HG02943 (cell line): ENCODE data around the gene CDC42.

Source experiments
- ATAC-seq: cut with Tn5 transposase; IDR thresholded peaks from one replicate; pipeline ENCODE4 v1.9.1; 2021; ENCODE audit warnings: mild to moderate bottlenecking, low read depth, moderate library complexity; ENCODE audit not compliant: unreplicated experiment

CDC42 gene

GRCh38 chr1:22104865-22105437, 52.4 kb downstream of the CDC42 start:
- no peak for ATAC-seq

- no peak for ATAC-seq
Measured at GRCh38 chr1:22105611-22106207, 53.2 kb downstream of the CDC42 start.

DNA sequence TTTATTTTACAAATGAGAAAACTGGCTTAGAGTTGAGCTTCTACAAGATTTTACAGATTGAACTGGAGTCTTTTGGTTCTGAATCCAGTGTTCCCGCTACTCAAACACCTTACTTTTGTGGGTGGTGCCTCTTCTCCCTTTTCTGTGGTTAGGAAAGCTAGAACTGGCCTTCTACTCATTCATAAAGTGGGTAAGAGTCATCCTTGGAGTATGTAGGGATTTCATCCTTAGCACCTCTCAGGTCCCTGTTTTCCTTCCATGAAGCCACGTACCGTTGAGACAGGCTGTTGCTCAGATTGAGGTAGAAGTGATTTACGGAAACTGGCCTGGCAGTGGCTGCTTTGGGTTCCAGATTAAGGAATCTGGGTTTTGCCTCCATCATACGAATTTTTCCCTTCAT, 54.6 kb downstream of the CDC42 start:
- ATAC-seq: no peak

GRCh38 chr1:22108339-22109105, 56.0 kb downstream of the CDC42 start:
- no peak for ATAC-seq

DNA sequence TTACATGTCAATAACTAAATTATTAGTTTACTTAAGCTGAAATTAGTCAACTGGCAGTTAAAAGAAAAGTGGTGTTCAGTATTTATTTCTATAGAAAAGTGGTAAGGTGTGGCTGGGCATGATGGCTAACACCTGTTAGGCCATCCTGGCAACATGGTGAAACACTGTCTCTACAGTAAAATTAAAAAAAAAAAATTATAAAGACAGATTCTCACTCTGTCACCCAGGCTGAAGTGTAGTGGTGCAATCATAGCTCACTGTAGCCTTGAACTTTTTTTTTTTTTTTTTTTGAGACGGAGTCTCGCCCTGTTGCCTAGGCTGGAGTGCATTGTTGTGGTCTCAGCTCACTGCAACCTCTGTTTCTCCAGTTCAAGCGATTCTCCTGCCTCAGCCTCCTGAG, 57.5 kb downstream of the CDC42 start:
- ATAC-seq: no peak

DNA sequence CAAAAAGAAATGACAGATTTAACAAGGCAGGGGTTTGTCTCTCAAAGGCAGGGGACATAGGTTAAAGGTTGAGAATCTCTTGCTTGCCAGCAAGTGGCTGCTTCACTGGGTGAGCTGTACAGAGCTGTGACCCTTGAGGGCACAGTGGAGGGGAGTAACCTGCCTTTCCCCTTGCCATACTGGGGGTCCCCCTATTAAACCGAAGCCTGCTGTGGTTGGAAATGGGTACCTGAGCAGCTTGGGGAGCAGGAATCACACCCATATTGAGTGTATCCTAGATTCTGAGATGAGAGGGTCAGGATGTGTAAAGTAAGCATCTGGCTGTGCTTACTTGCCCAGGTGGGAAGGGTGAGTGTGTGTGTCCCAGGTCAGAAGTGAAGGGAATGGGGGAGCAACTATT, 58.6 kb downstream of the CDC42 start:
- ATAC-seq: no peak

GRCh38 chr1:22111620-22112019, 59.1 kb downstream of the CDC42 start:
- ATAC-seq: no peak

DNA sequence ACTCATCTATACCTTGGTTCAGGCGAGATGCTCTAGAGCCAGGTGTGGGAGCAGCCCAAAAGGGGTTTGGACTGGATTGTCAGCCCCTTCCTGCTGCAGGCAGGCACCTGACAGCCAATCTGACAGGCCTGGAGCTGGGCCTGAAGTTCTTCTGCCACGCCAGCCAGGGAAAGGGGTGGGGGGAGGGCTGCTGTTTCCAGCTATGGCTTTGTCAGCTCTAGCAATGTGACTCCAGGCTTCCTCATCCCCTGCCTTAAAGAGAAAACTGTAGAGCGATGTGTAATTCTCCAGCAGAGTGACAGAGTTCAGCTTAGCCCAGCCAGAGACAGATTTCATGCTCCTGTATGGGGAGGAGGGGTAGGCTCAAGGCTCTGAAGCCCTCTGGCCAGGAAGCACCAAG, 60.0 kb downstream of the CDC42 start:
- no peak for ATAC-seq

- ATAC-seq: no peak
Measured at GRCh38 chr1:22114083-22115012, 61.8 kb downstream of the CDC42 start.

- ATAC-seq: no peak
Measured at GRCh38 chr1:22115286-22115685, 62.8 kb downstream of the CDC42 start.

- ATAC-seq: no peak
Measured at GRCh38 chr1:22117238-22117637, 64.7 kb downstream of the CDC42 start.

DNA sequence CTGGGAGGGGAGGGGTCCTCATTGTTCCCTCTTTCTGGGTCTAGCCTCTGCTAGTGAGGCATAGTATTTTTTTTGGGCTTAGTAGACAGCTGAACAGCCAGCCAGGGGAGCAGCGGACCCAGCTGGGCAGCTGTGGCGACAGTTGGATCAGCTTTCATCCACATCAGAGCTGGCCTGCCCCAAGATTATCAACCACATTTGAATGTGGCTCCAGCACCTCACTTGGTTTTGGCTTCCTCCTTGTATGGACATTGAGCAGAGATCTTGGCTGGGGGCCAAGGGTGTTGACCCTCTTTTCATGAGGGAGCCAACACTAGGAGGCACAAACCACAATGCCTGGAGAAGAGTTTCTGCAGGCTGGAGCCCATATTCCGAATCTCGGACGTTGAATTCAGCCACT, 65.3 kb downstream of the CDC42 start:
- ATAC-seq: no peak

GRCh38 chr1:22118291-22118992, 65.9 kb downstream of the CDC42 start:
- no peak for ATAC-seq

DNA sequence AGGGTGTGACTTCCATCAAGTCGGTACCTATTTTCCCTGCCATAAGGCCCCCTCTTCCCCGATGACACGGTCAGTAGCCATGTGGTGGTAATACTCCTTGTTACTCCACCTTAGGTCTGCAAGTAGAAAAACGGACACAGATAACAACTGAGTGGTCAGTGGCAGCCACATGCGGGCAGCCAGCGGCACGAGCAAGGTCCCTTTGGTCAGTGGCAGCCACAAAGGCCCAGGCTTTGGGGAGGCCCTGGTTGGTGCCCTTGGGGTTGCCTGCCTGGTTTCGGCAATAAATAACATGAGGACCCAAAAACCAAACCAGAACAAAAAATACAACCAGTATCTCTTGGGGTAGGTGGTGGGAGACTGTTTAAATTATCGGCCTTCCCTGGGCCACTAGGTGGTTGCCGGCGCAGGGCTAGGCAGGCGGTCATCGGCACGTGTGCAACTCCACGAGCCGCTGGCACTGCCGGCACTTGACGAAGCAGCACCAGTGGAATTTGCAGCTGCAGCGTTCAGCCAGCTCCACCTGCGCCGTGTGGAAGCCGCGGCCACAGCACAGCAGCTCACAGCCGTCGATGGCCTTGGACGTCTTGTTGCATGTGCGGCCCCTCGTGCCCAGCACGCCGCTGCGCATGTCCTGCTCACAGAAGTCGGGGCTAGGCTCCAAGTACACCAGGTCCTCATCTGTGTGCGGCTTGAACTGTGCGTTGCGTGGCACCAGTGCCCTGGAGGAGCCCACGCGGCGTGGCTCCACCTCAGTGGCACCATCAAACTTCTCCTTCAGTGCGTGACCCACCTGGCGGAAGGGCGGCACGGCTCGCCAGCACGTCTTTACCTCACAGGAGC, 67.3 kb downstream of the CDC42 start:
- no peak for ATAC-seq

DNA sequence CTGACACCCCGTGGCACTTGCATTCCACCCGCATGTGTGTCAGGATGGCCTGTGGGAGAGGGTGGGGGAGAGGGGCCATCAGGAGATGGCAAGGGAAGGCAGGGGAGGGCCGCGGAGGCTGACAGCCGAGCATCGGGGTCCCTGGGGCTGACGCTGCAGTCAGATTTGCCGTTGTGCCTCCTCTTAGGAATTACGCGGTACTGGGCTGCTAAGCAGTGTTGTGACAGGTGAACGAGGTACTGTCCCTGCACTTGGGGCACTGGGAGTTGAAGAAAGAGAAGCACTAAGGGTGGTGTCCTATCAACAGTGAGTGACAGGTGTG, 67.9 kb downstream of the CDC42 start:
- ATAC-seq: no peak

- ATAC-seq: no peak
Measured at GRCh38 chr1:22121421-22121911, 69.0 kb downstream of the CDC42 start.

- ATAC-seq: no peak
Measured at GRCh38 chr1:22122273-22123070, 70.0 kb downstream of the CDC42 start.

DNA sequence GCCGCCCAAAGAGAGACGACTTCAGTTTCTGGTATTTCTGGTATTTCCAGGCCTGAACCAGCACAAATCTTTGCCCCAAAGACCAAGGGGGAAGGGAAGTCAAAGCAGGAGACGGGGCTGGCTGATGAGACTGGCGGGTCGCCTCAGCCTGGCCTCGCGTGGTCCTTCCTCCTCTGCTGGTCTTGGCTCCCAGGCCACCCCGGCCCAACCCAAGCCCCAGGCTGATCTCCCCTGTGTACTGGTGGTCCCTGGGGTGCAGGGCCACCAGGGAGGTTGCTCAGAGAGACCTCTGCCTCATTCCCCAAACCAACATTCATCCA, 70.5 kb downstream of the CDC42 start:
- no peak for ATAC-seq

- no peak for ATAC-seq
Measured at GRCh38 chr1:22123901-22124404, 71.4 kb downstream of the CDC42 start.
